K562 (cell line): ENCODE measurements around the gene RNF166. TPM values are rescaled to one million over a fixed set of nuclear protein-coding genes. Genes with fewer than 3 reads are reported as not detected.

Source experiments
- ATAC-seq: fragments of 200-7000 bp; cut with Tn5 transposase; 3 replicates; pipeline ENCODE4 v1.9.1; 2020; ENCODE audit warnings: moderate library complexity
- BruUV-seq: library from RNA; stranded (reverse); fragments of 400-500 nt; replicated peaks from 2 replicates; lab custom pipeline; 2021; lab: Mats Ljungman, UMichigan
- CTCF ChIA-PET: fragments of 300-600 bp; formaldehyde crosslinking; extraction: SDS; loops from one replicate; lab custom pipeline; 2021; ENCODE audit warnings: low intra/inter-chr PET ratio; lab: Yijun Ruan, JAX
- POLR2A ChIA-PET: fragments of 300-600, 350-650 bp; sonication (Branson Sonifier 250); formaldehyde crosslinking; extraction: SDS; loops from one replicate; lab custom pipeline; 2021; ENCODE audit warnings: antibody characterized with exemption, inconsistent platforms; lab: Yijun Ruan, JAX
- DNase-seq, 4 experiments: peaks; one replicate each; pipeline versions ENCODE4 v3.0.0 to v3.0.0-alpha.2; 2011 to 2018; ENCODE audit warnings: low spot score in 3 of 4, mixed read lengths in 3 of 4; ENCODE audit errors: extremely low read depth in 1 of 4
- FAIRE-seq: peaks from 2 replicates; lab custom pipeline; 2011; peaks lifted over from hg19 to GRCh38; lab: Jason Lieb, UNC
- H2AFZ ChIP-seq: 2 replicates; pipeline ENCODE4 v1.6.0; 2011; ENCODE audit warnings: low read depth, low read length, control low read depth, inconsistent platforms
- H3K27ac ChIP-seq: fragments of 200-600 bp; 3 replicates; pipeline ENCODE4 v1.8.0; 2011; ENCODE audit warnings: low read depth, mild to moderate bottlenecking, control low read depth, inconsistent platforms, low read length, moderate library complexity, mixed read lengths; ENCODE audit errors: extremely low read depth
- H3K27me3 ChIP-seq, 2 experiments: fragments of 300-600 bp in 1 of 2; 2 replicates in 1 of 2; 3 replicates in 1 of 2; pipeline versions ENCODE4 v1.6.0 to v1.8.0; 2011; ENCODE audit warnings: inconsistent platforms in 2 of 2, low read length in 2 of 2, mild to moderate bottlenecking in 1 of 2, mixed read lengths in 1 of 2, moderate library complexity in 1 of 2; ENCODE audit not compliant: control insufficient read depth in 2 of 2, insufficient read depth in 2 of 2
- H3K36me3 ChIP-seq: fragments of 300-600 bp; 3 replicates; pipeline ENCODE4 v1.8.0; 2011; ENCODE audit warnings: mild to moderate bottlenecking, low read length, inconsistent platforms; ENCODE audit not compliant: control insufficient read depth, insufficient read depth
- H3K4me1 ChIP-seq, 2 experiments: fragments of 200-600 bp in 1 of 2; replicated peaks in 1 of 2; 2 replicates in 1 of 2; 3 replicates in 1 of 2; pipeline versions ENCODE4 v1.5.1 to v1.8.0; 2011; ENCODE audit warnings: inconsistent platforms in 2 of 2, low read length in 2 of 2, mild to moderate bottlenecking in 1 of 2, mixed read lengths in 1 of 2, moderate library complexity in 1 of 2; ENCODE audit not compliant: control insufficient read depth in 2 of 2, insufficient read depth in 2 of 2
- H3K4me2 ChIP-seq: 2 replicates; pipeline ENCODE4 v1.6.1; 2011; ENCODE audit warnings: low read length, control low read depth, inconsistent platforms, mixed read lengths; ENCODE audit not compliant: insufficient read depth
- H3K4me3 ChIP-seq: fragments of 200-600 bp; sonication (generic), shearing (Covaris generic); 2 replicates; pipeline ENCODE4 v1.5.1; 2016; ENCODE audit warnings: control low read depth, inconsistent platforms
- H3K79me2 ChIP-seq: fragments of 200-600 bp; 3 replicates; pipeline ENCODE4 v1.8.0; 2011; ENCODE audit warnings: low read length, inconsistent platforms; ENCODE audit not compliant: control insufficient read depth, insufficient read depth
- H3K9ac ChIP-seq, 2 experiments: 2 replicates each; pipeline versions ENCODE4 v1.6.0 to v1.6.1; 2011; ENCODE audit warnings: low read depth in 2 of 2, low read length in 2 of 2, control low read depth in 1 of 2, inconsistent platforms in 1 of 2, mild to moderate bottlenecking in 1 of 2, mixed read lengths in 1 of 2; ENCODE audit not compliant: insufficient read depth in 1 of 2
- H3K9me1 ChIP-seq: one replicate; pipeline ENCODE4 v1.6.0; 2011; ENCODE audit warnings: inconsistent platforms, mild to moderate bottlenecking, low read length, moderate library complexity; ENCODE audit not compliant: control insufficient read depth, insufficient read depth
- H3K9me3 ChIP-seq: replicated peaks from 2 replicates; pipeline ENCODE4 v1.5.1; 2011; ENCODE audit warnings: low read depth, low read length, inconsistent platforms; ENCODE audit not compliant: control insufficient read depth, insufficient read depth
- H4K20me1 ChIP-seq: replicated peaks from 2 replicates; pipeline ENCODE4 v1.6.1; 2011; ENCODE audit warnings: low read length, inconsistent platforms, mixed read lengths; ENCODE audit not compliant: control insufficient read depth, insufficient read depth
- ATF3 ChIP-seq, 2 experiments: fragments of 450-650 bp in 1 of 2; sonication (generic) in 1 of 2; formaldehyde crosslinking in 1 of 2; IDR thresholded peaks in 1 of 2; conservative IDR thresholded peaks in 1 of 2; 2 replicates each; pipeline versions ENCODE4 v1.6.1 to v1.8.1; 2016 to 2023; ENCODE audit warnings: mild to moderate bottlenecking in 2 of 2, moderate library complexity in 2 of 2, inconsistent platforms in 1 of 2, missing genetic modification reagents in 1 of 2
- CTCF ChIP-seq, 3 experiments: IDR thresholded peaks in 2 of 3; conservative IDR thresholded peaks in 1 of 3; 2 replicates each; pipeline ENCODE4 v1.5.1; 2011 to 2012; ENCODE audit warnings: low read length in 3 of 3, mild to moderate bottlenecking in 3 of 3, control low read depth in 2 of 3, improper control_type of control experiment in 1 of 3, inconsistent platforms in 1 of 3, low read depth in 1 of 3, mixed read lengths in 1 of 3, moderate library complexity in 1 of 3; ENCODE audit not compliant: insufficient read depth in 2 of 3
- FOXA1 ChIP-seq: fragments of 450-650 bp; IDR thresholded peaks from 2 replicates; pipeline ENCODE4 v1.6.1; 2016; ENCODE audit warnings: mild to moderate bottlenecking, borderline replicate concordance
- NR2C2 ChIP-seq, 2 experiments: fragments of 200-800 bp in 1 of 2; sonication (Bioruptor generic) in 1 of 2; sonication (generic) in 1 of 2; formaldehyde crosslinking in 1 of 2; IDR thresholded peaks; 2 replicates each; pipeline versions ENCODE4 v1.6.1 to v1.8.0; 2016 to 2022; ENCODE audit warnings: mild to moderate bottlenecking in 1 of 2, missing compliant biosample characterization in 1 of 2, missing genetic modification characterization in 1 of 2, missing genetic modification reagents in 1 of 2
- PCBP1 ChIP-seq: fragments of 200-400 bp; formaldehyde crosslinking; IDR thresholded peaks from 2 replicates; pipeline ENCODE4 v1.6.1; 2018; ENCODE audit warnings: mild to moderate bottlenecking, low read depth, low read length; ENCODE audit not compliant: poor library complexity, severe bottlenecking
- POLR2G ChIP-seq: fragments of 200-400 bp; formaldehyde crosslinking; IDR thresholded peaks from 2 replicates; pipeline ENCODE4 v1.6.1; 2017; ENCODE audit warnings: low read depth, mild to moderate bottlenecking, antibody characterized with exemption, low read length, moderate library complexity
- ZBTB33 ChIP-seq: sonication (generic); formaldehyde crosslinking; IDR thresholded peaks from 2 replicates; pipeline ENCODE4 v1.8.1; 2023; ENCODE audit warnings: mild to moderate bottlenecking, missing genetic modification reagents
- ZFX ChIP-seq: sonication (generic); formaldehyde crosslinking; IDR thresholded peaks from 2 replicates; pipeline ENCODE4 v1.8.0; 2022; ENCODE audit warnings: mild to moderate bottlenecking, missing genetic modification reagents, moderate library complexity
- ZNF165 ChIP-seq: fragments of 250-450 bp; sonication (Bioruptor Pico); IDR thresholded peaks from 2 replicates; pipeline ENCODE4 v1.4.0; 2020; ENCODE audit warnings: borderline replicate concordance
- ZNF740 ChIP-seq, 3 experiments: fragments of 200-800 bp in 1 of 3; sonication (Bioruptor generic) in 1 of 3; sonication (generic) in 1 of 3; formaldehyde crosslinking in 1 of 3; IDR thresholded peaks; 2 replicates each; pipeline versions ENCODE4 v1.6.1 to v1.8.0; 2016 to 2022; ENCODE audit warnings: mild to moderate bottlenecking in 2 of 3, missing compliant biosample characterization in 2 of 3, missing genetic modification characterization in 2 of 3, missing genetic modification reagents in 1 of 3
- WGBS: fragments of 100-300 bp; shearing (Covaris generic); methylation state at CpG from one replicate; pipeline ENCODE4 v1.1.6; 2016; ENCODE audit warnings: low coverage, mixed read lengths; ENCODE audit not compliant: insufficient coverage; ENCODE audit errors: missing lambda C conversion rate; 5-methylcytosine and 5-hydroxymethylcytosine counted together
- in situ Hi-C: fragments of 300-500 bp; cut with MboI; formaldehyde crosslinking; loops from 4 replicates; pipeline ENCODE4 v1.15.0; 2018; ENCODE audit warnings: inconsistent platforms, mixed read lengths
- intact Hi-C: fragments of 100-400 bp; cut with micrococcal nuclease; formaldehyde crosslinking; loops from 2 replicates; pipeline ENCODE4 v1.14.2; 2022
- polyA plus RNA-seq, 8 experiments: library from polyadenylated mRNA; depleted of rRNA in 4 of 8; stranded (reverse) in 5 of 8; unstranded in 3 of 8; fragments of >200 nt; fragmentation: Nextera tagmentation in 2 of 8; fragmentation: Illumina TruSeq in 1 of 8; extraction: Ambion mirVana in 2 of 8; extraction: Trizol in 1 of 8; gene quantifications; 2 replicates each; pipeline versions ENCODE4 v1.2.1 to v1.2.3, GENCODE V29; 2011 to 2014; ENCODE audit warnings: inconsistent platforms in 1 of 8, missing spikeins in 1 of 8
- total RNA-seq, 7 experiments: library from RNA; depleted of rRNA in 6 of 7; stranded (reverse); fragments of >200 nt in 6 of 7; fragmentation: Illumina TruSeq in 2 of 7; extraction: Trizol in 2 of 7; gene quantifications; 2 replicates each; pipeline versions ENCODE4 v1.2.1 to v1.2.3, GENCODE V29; 2011 to 2021; ENCODE audit warnings: low replicate concordance in 1 of 7

RNF166 gene
- total and polyA plus RNA-seq, 9 of the 15 experiments (the other 6 are each of a cell fraction or from before 2014, with no cell fraction given), result 0.56 to 60.3 (median 19.5) TPM

- DNase-seq, result peak; percentile 49 to 73 (median 66)
- no peak for ATAC-seq
- peak overlapping the region; percentile 60 for H3K4me3 ChIP-seq
- peak overlapping the region; percentile 88 for H2AFZ ChIP-seq
- H3K9ac ChIP-seq, result peak overlapping the region; percentile 44 to 90; a peak in 3 of 4 replicates
- no peaks in the 10 kb centered on the region for H3K36me3 ChIP-seq
- H3K4me1 ChIP-seq, result peaks cover 36 to 71% of the 10 kb centered on the region in 2 experiments
- H3K9me1 ChIP-seq, result no peaks in the 10 kb centered on the region
- in situ Hi-C loops, result no loop called here
- H3K79me2 ChIP-seq, result no peaks in the 10 kb centered on the region; the same call in 2 of the 3 replicates
- no peak for FAIRE-seq
- ChIA-PET POLR2A (interaction anchor here (0.5 to 1.2 kb wide), 4 partner anchors 9 to 34 kb away, joined by 3 to 6 read pairs (median 4); partner anchors contain the start of gene MVD), CTCF (interaction anchor here (0.6 kb wide), 1 partner anchor 127 kb away, joined by 3 read pairs; no protein-coding TSS in a partner anchor)
- 40% methylated on average over 21 of the region's 33 CpGs for WGBS
- H3K27ac ChIP-seq, result no peak overlapping the region; the same call in 2 of the 3 replicates
- no peaks in the 10 kb centered on the region for H3K9me3 ChIP-seq
- H3K27me3 ChIP-seq, result no peaks in the 10 kb centered on the region
- no TSS peak for BruUV-seq
- H4K20me1 ChIP-seq, result no peaks in the 10 kb centered on the region; the same call in 1 of the 2 replicates
- intact Hi-C loops, result loop anchor here (2.0 to 5.0 kb wide), 3 partner anchors 23 to 87 kb away; partner anchors contain the start of gene MVD
- H3K4me2 ChIP-seq, result peak overlapping the region; percentile 75
- TF ChIP-seq ZFX (0 out of 2 replicates have a peak, but pooled peaks have one; percentile 28), POLR2G (peak; percentile 49), ZNF165 (no peak), ZBTB33 (CRISPR knock-in tag) (peak; percentile 88), ATF3 (IDR thresholded peaks at IDR 0.05) (peak; percentile 39; the same call in 1 of the 2 replicates), ATF3 (CRISPR knock-in tag; conservative IDR thresholded peaks at IDR 0.05) (no peak), CTCF (IDR thresholded peaks at IDR 0.05 in 2 of 3, conservative IDR thresholded peaks at IDR 0.05 in 1 of 3; ENCODE audit: insufficient read depth in 2 of 3, low read depth in 1 of 3, low read length in 3 of 3) (peak; percentile 56 to 69 (median 64)), PCBP1 (peak; percentile 69), NR2C2 (CRISPR knock-in tag; IDR thresholded peaks at IDR 0.05) (0 out of 2 replicates have a peak, but pooled peaks have one; percentile 33), NR2C2 (tag; IDR thresholded peaks at IDR 0.05) (no peak), FOXA1 (no peak), ZNF740 (CRISPR knock-in tag; IDR thresholded peaks at IDR 0.05) (peak; percentile 89), ZNF740 (tag; IDR thresholded peaks at IDR 0.05) (peak in 1 of 2 experiments; percentile 66; a peak in 2 of 4 replicates)
Observed at GRCh38 chr16:88685156-88686061, 20.8 kb downstream of the RNF166 start.
